ENCODE measurements around the gene VSIG4.
"Not testable (repeated sequence)": the region's sequence is repeated elsewhere in the genome, so short reads cannot be mapped to it uniquely, and the experiment has no call there.

The VSIG4 gene

GRCh38 chrX:66039944-66040343, at the start of gene VSIG4:
VSIG4 (minus strand) TSS chrX:66040080; CDS start chrX:66039998, 82 bp downstream.
- no peak for DNase-seq (ENCODE audit: low read depth in 2 of 2)

DNA sequence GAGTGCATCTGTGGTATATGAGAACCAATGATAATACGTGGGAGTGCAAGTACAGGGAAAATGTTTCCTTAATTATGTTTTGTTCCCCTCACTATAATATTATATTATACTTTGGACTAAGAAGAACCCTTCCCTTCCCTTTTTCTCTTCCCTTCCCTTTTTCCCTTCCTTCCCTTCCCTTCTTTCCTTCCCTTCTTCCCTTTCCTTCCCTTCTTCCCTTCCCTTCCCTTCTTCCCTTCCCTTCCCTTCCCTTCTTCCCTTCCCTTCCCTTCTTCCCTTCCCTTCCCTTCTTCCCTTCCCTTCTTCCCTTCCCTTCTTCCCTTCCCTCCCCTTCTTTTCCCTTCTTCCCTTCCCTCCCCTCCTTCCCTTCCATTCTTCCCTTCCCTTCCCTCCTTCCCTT, 36.9 kb upstream of the VSIG4 start:
- DNase-seq (ENCODE audit: low read depth in 2 of 2), result no peak

- peak; percentile 2 to 5 for DNase-seq (ENCODE audit: low read depth in 2 of 2)
These were observed 35.3 kb upstream of the VSIG4 start for GRCh38 chrX:66074920-66075879.

DNA sequence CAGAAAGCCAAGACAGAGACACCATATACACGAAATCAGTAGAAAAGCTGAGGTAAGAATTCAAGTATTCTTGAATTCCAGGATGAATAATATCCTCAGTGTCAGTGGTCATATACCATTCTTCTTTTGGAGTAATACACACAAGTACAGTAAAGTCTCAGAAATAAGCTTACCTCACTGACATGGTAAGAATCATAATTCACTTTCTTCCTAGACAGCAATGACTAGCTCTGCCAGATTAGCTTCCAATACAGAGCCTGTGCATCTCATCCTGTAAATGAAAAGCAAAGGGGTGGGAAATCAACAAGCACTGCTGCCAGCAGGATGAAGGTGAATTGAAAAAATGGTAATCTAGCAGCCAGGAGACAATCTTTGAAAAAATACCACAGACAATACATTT, 31.2 kb upstream of the VSIG4 start:
- no peak for DNase-seq (ENCODE audit: low read depth in 2 of 2)

DNA sequence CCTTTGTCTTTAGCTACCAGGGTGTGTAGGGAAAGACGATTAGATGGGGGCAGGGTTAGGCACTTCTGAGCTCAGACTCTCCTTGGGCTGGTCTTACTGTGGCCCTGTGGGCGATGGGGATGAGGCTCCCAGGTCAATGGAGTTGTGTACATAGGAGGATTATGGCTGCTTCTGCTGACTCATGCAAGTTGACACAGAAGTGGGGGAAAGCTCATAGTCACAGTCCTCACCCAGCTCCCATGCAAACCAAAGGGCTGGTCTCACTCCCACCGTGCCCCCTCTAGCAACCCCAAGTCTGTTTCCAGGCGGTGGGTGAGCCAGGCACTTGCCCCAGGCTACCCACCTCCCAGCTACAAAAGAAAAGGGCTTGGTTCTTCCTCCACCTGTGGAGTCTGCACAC, 24.4 kb upstream of the VSIG4 start:
- no peak for DNase-seq (ENCODE audit: low read depth in 2 of 2)

DNA sequence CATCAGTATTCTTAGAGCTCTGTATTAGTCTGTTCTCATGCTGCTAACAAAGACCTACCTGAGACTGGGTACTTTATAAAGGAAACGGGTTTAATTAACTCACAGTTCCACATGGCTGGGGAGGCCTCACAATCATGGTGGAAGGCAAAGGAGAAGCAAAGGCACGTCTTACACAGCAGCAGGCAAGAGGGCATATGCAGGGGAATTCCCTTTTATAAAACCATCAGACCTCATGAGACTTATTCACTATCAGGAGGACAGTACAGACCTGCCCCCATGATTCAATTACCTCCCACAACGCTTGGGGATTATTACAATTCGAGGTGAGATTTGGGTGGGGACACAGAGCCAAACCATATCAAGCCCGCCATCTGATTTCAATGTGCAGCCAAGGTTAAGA, 17.1 kb upstream of the VSIG4 start:
- not testable (repeated sequence) for DNase-seq (ENCODE audit: low read depth in 2 of 2)

DNA sequence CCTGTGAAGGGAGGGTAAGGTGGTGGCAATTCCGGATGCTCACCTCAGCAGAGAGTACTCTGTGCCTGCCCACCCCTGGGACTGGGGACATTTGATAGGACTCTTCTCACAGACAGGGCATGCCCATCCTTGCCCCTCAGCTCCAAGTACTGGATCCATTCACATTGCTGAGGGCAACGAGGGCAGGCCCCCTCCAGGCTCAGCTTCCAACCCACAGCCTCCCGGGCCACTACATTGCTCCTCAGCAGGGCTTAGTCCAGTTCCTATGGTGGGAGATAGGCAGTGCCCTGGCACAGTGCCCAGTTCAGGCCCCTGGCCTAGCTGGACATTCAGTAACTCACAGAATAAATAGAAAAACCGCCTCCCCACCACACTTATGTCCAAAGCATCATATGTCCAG, 15.1 kb upstream of the VSIG4 start:
- no peak for DNase-seq (ENCODE audit: low read depth in 2 of 2)

DNA sequence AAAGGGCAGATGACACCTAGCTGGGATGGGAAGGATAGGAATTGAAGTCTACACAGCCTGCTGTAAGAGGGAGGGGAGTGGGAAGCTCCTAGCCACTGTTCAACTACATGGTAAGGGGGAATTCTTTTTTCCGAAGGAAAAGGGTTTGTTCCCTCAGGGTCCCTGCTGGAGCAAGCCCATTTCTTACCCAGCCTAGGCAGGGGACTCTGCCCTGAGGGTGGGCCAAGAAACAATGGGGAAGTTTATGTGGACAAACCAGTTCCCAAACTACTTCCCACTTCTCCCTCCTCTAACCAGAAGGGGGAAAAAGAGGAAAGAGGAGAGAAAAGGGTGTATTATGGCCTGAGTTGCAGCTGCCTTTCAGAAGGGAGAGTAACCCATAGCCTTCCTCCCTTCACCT, 13.5 kb upstream of the VSIG4 start:
- no peak for DNase-seq (ENCODE audit: low read depth in 2 of 2)

DNA sequence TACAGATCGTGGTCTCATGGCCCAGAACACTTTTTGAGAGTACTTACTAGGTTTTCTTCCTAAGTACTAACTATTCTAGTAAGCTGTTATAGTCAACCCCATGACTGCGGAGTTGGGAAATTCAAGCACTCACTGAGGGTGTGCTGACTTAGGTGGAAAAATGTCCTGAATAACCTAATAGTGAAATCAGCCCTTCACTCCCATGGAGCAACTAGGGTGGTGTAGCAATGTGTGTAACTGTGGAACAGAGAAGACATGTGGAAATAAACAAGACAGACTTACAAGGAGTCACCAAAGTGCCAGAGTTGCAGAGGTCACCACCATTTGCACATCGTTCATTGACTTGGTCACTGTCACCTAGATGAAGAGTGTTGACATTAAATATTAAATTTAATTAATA, 12.1 kb upstream of the VSIG4 start:
- DNase-seq (ENCODE audit: low read depth in 2 of 2), result no peak

- DNase-seq (ENCODE audit: low read depth in 2 of 2), result no peak
These were observed 10.3 kb upstream of the VSIG4 start for GRCh38 chrX:66050140-66050569.

- DNase-seq (ENCODE audit: low read depth in 2 of 2), result no peak
These were observed 9.2 kb upstream of the VSIG4 start for GRCh38 chrX:66049056-66049455.

DNA sequence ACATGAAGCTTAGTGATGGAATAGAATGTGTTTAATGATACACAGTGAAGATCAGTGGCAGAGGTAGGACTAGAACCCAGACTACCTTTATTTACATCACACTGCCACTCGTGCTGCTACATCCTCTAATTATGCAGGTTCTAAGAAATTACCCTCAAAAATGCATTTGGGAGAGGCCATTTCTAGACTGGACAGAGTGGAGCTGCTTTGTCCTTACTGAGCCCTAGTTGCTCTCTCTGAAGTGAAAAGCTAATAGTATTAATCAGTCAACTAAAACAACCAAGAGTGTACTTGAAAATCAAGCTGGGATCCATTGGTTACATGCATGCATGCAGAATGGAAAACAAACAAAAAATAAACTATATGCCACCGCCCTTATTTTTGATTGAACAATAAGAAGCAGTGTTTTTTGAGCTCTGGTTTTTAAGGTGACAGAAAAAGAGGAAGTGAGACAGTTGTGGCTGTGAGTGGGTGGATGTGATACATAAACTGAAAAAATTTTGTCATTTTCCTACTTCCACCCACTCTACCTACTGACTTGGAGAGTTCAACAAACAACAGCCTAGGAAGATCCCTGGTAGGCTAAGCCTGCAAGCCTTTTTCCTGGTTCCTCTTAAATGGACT, 6.8 kb upstream of the VSIG4 start:
- DNase-seq (ENCODE audit: low read depth in 2 of 2), result peak; percentile 2 to 19

- no peak for DNase-seq (ENCODE audit: low read depth in 2 of 2)
These were observed 6.0 kb upstream of the VSIG4 start for GRCh38 chrX:66045894-66046293.

DNA sequence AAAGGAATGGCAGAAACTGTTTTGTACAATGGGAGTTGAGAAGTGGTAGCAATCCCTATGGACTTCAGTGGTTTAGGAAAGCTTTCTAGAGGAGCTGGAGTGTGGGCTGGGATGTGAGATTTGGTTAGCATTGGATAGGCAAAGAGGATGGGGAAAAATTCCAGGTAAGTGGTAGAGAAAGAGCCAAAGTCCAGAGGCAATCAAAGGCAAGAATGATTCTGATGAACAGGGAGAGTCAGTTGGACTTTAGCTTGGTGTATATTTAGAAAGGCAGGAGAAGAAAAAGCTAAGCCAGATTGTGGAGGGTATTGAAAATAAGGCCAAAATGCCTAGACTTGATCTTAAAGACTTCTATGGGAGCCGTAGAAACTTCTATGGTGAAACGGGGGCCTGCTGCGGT, 3.7 kb upstream of the VSIG4 start:
- no peak for DNase-seq (ENCODE audit: low read depth in 2 of 2)

DNA sequence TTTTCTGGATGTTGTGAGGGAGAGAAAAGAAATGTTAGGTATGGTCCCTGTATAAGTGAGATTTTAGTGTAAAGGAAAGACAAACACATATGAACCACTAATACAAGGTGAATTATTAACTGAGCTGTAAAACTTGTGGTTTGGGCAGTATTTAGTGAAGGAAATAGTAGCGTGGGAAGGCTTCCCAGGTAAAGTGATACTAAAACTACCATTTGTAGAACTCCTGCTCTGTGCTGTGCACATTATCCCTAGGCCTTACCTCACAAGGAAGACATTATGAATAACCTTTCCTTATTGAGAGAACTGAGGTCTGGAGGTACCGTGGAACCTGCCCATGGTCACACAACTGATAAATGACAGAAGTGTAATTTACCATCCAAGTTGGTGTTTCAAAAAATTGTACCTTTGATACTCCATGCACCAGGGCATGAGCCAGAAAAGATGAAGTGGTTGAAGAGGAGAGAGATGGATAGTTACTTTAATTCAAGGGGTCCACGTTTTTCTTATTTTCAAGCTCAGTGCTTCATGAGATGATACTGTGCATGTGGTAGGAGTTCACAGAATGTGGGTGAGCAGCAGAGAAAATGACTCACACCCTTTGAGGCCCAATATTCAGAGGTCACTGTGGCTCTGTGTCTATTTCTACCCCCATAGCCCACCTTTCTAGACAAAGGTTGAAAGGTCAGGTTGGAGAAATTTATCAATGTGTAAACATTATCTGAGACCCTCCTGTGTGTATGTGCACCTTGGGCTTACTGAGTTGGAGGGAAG, 2.6 kb upstream of the VSIG4 start:
- no peak for DNase-seq (ENCODE audit: low read depth in 2 of 2)

DNA sequence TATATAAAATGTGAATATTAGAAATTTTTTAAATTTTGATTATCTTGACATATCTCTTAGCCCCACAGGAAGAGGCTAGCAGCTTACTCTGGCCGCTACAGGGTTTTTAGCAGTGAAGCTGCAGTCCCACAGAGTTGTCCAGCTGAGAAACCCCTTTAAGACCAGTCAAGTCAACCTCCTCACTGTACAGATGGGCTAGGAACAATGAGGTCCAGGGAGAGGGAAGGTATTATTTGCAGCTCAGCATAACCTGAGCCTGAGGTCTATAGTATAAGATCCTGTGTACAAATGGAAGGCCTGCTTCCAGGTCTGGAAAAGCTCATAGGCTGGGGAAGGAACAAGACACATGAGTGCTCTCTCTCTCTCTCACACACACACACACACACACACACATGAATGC, 1.8 kb downstream of the VSIG4 start:
- no peak for DNase-seq (ENCODE audit: low read depth in 2 of 2)

DNA sequence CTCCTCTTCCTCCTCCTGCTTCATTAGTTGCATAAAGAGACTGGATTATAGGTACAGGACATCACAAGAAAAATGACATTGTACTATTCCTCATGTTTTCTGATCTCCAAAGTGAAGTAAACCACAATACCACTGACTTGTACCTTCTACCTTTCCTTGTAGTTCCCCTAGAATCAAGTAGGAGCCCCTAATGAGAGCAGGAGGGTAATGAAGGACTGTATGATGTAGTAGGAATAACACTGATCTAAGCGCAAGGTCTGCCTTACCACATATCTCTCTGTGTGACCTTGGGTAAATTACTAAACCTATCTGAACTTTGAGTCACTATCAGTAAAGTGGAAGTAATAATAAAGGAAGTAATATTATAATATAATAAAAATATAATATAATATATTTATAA, 3.6 kb downstream of the VSIG4 start:
- DNase-seq (ENCODE audit: low read depth in 2 of 2), result no peak

DNA sequence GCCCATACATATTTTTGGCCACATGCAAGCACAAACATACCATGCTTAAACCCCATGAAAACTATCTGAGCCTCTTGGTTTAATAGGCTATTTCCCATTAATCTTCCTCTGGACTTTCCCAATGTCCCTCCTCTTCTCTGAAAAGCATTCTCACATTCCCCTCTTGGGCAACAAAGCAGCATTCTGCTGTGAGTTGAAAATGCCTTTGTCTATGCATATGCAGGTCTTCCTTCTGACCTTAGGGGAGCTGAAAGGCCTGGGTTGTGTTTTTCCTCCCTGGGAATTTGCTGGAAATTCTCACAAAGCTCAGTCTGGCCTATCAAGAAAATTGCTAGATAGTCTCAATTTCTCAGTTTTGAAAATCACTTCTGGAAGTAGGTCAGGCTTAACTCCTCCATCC, 4.2 kb downstream of the VSIG4 start:
- no peak for DNase-seq (ENCODE audit: low read depth in 2 of 2)

DNA sequence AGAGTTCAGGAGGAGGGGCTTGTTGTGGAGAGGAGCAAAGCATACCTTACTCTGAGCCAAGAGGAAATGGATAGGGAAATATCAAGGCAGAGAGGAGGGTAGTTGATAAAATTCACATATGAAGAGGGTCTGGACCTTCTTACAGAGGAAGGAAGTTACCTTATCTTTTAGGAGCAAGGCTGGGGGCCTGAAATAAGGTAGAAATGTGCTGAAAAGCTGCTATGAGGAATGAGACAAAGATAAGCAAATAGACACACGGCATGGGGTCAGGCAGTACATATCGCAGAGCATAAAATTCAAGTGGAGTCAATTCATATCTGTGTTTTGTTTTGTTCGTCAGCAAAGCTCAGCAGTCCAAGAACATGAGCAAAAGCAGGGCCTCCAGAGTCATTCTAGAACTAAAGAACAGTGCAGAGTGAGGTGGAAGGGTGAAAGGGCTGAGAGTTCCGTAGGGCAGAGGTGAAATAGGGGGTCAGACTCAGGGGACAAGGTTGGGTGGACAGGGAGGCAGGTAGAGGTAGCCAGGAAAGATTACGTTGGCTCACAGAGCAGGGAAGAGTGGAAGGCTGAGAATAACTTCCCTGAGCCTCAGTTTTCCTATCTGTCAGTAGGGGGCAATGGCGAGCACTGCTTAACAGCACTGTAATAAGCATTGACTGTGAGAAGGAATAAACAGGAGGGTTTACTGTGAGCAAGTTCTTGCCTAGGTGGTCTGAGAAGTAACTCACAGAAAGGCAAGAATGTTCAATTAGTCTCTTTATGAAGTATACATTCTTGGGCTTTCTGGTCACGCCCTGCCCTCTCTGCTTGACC, 9.2 kb downstream of the VSIG4 start:
- DNase-seq (ENCODE audit: low read depth in 2 of 2), result peak in 1 of 2 donors; percentile 23

DNA sequence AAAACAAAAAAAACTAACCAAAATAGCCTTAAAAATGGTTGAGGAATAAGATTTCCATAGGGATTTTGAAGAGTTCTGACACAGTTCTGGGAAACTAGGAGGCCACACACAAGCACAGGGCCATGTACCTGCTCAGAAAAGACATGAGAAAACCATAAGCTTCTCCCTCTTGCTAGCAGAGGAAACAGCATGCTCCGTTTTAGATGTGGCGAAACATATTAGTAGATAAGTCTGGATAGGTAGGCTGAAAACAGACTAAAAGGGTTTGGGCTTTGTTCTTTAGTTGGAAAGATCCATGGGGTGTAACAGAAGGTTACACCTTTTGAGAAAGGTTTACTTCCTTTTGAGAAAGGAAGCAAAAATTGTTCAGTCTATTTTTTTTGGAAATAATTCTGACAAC, 10.9 kb downstream of the VSIG4 start:
- DNase-seq (ENCODE audit: low read depth in 2 of 2), result no peak

DNA sequence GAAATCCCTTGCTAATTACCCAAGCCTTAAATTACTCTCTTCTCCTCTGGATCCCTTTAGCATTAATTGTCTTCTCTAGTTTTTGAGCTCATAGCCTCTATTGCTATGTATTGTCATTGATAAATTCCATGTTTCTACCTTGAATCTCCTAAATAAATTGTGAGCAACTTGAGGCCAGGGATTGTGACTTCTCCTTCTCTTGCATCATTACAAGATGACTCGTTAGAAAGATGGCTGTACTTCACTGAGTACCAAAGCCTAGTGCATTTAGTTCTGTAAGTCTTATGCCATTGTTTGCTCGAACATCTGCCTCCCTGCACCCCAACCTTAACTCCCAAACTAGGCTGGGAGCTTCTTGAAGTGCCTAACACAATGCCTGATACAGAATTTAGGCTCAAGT, 15.3 kb downstream of the VSIG4 start:
- DNase-seq (ENCODE audit: low read depth in 2 of 2), result no peak

DNA sequence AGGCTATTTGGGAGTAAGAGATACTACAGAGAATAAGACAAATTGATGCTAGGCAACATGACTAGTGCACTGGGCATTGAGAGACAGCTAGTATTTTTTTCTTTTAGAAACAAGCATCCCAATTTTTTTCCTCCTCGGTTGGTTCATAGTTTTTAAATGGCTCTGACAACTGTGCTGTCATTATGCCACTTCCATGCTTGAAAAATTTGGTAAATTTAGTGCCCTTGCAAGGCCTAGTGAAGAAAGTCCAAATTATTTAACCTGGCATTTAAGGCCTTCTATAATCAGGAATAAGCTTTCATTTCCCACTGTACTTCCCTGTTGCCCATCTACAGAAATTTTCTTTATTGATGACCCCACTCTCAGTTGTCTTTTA, 15.8 kb downstream of the VSIG4 start:
- no peak for DNase-seq (ENCODE audit: low read depth in 2 of 2)

All from activated CD4-positive, alpha-beta T cell treated with anti-CD3 and anti-CD28 coated beads for 24 hours (primary cell).